HCT116 (cell line): Measurements from ENCODE around the gene EIF6. TPM values are rescaled to one million over a fixed set of nuclear protein-coding genes. Genes with fewer than 3 reads are reported as not detected.

ENCODE experiments used
- ATAC-seq: fragments of 200-7000 bp; cut with Tn5 transposase; 2 replicates; pipeline ENCODE4 v1.9.1; 2020; ENCODE audit warnings: mild to moderate bottlenecking, moderate library complexity
- BruUV-seq: library from RNA; stranded (reverse); fragments of 400-500 nt; replicated peaks from 2 replicates; lab custom pipeline; 2021; lab: Mats Ljungman, UMichigan
- CTCF ChIA-PET: fragments of 300-600 bp; sonication (Branson Sonifier 250); formaldehyde crosslinking; loops from one replicate; lab custom pipeline; 2021; ENCODE audit warnings: antibody characterized with exemption; lab: Charles Lee
- POLR2A ChIA-PET: fragments of 300-600, 350-600 bp; sonication (Branson Sonifier 250); formaldehyde crosslinking; loops from one replicate; lab custom pipeline; 2021; ENCODE audit warnings: antibody characterized with exemption; lab: Charles Lee
- RAD21 ChIA-PET, 2 experiments: fragments of 300-600 bp; sonication (Branson Sonifier 250); formaldehyde crosslinking; loops; one replicate each; lab custom pipeline; 2023; ENCODE audit warnings: low total read pairs in 2 of 2; ENCODE audit not compliant: uncharacterized antibody in 2 of 2, unreplicated experiment in 2 of 2, low non-redundant PET in 1 of 2; lab: Charles Lee
- DNase-seq: peaks from one replicate; pipeline ENCODE4 v3.0.0-alpha.2; 2010; ENCODE audit warnings: low read depth, low spot score
- H2AFZ ChIP-seq: fragments of 200-600 bp; shearing (Covaris generic), sonication (generic); 2 replicates; pipeline ENCODE4 v1.6.1; 2017; ENCODE audit warnings: low read depth, mixed run types, mixed read lengths, antibody characterized with exemption, low read length; ENCODE audit not compliant: poor library complexity, severe bottlenecking
- H3K27ac ChIP-seq: 2 replicates; pipeline ENCODE4 v1.5.1; 2012; ENCODE audit warnings: low read depth, low read length
- H3K27me3 ChIP-seq: fragments of 200-600 bp; sonication (generic); 2 replicates; pipeline ENCODE4 v1.6.1; 2016; ENCODE audit warnings: mixed run types, low read length, mixed read lengths; ENCODE audit not compliant: insufficient read depth
- H3K36me3 ChIP-seq, 2 experiments: fragments of 200-500 bp in 1 of 2; fragments of 200-600 bp in 1 of 2; sonication (Bioruptor generic) in 1 of 2; sonication (generic) in 1 of 2; 2 replicates each; pipeline versions ENCODE4 v1.5.1 to v1.6.1; 2014 to 2016; ENCODE audit warnings: low read length in 2 of 2, inconsistent platforms in 1 of 2, mixed read lengths in 1 of 2, mixed run types in 1 of 2; ENCODE audit not compliant: insufficient read depth in 2 of 2, control insufficient read depth in 1 of 2
- H3K4me1 ChIP-seq, 2 experiments: fragments of 200-600 bp in 1 of 2; sonication (generic) in 1 of 2; 2 replicates each; pipeline versions ENCODE4 v1.5.1 to v1.6.1; 2012 to 2017; ENCODE audit warnings: low read length in 2 of 2, inconsistent platforms in 1 of 2, mild to moderate bottlenecking in 1 of 2, mixed read lengths in 1 of 2, mixed run types in 1 of 2, moderate library complexity in 1 of 2; ENCODE audit not compliant: insufficient read depth in 2 of 2, control insufficient read depth in 1 of 2
- H3K4me2 ChIP-seq: fragments of 200-600 bp; sonication (generic); 2 replicates; pipeline ENCODE4 v1.6.1; 2017; ENCODE audit warnings: mixed run types, low read length, mixed read lengths
- H3K4me3 ChIP-seq, 2 experiments: fragments of 200-600 bp in 1 of 2; sonication (generic) in 1 of 2; replicated peaks in 1 of 2; 2 replicates each; pipeline ENCODE4 v1.5.1; 2011 to 2016; ENCODE audit warnings: low read length in 2 of 2, control low read depth in 1 of 2, low read depth in 1 of 2, mild to moderate bottlenecking in 1 of 2, mixed read lengths in 1 of 2, mixed run types in 1 of 2
- H3K79me2 ChIP-seq: fragments of 200-600 bp; sonication (generic); 2 replicates; pipeline ENCODE4 v1.6.1; 2017; ENCODE audit warnings: mild to moderate bottlenecking, mixed run types, low read length, moderate library complexity, mixed read lengths; ENCODE audit not compliant: insufficient read depth
- H3K9ac ChIP-seq: fragments of 200-600 bp; sonication (generic); 2 replicates; pipeline ENCODE4 v1.6.1; 2016; ENCODE audit warnings: low read length, mixed read lengths
- H3K9me2 ChIP-seq: fragments of 200-600 bp; sonication (generic), shearing (Covaris generic); 2 replicates; pipeline ENCODE4 v1.6.1; 2017; ENCODE audit warnings: mixed run types, mild to moderate bottlenecking, moderate library complexity; ENCODE audit not compliant: insufficient read depth
- H3K9me3 ChIP-seq, 2 experiments: fragments of 200-500 bp in 1 of 2; fragments of 200-600 bp in 1 of 2; sonication (Bioruptor generic) in 1 of 2; sonication (generic) in 1 of 2; 2 replicates each; pipeline ENCODE4 v1.6.1; 2014 to 2017; ENCODE audit warnings: low read length in 2 of 2, mixed read lengths in 2 of 2, inconsistent platforms in 1 of 2, low read depth in 1 of 2, mild to moderate bottlenecking in 1 of 2, mixed run types in 1 of 2, moderate library complexity in 1 of 2; ENCODE audit not compliant: control insufficient read depth in 1 of 2, insufficient read depth in 1 of 2
- H4K20me1 ChIP-seq: fragments of 200-600 bp; sonication (generic), shearing (Covaris generic); 2 replicates; pipeline ENCODE4 v1.6.1; 2017; ENCODE audit warnings: mixed run types, mild to moderate bottlenecking, moderate library complexity; ENCODE audit not compliant: insufficient read depth
- EZH2 ChIP-seq: fragments of 200-600 bp; sonication (generic); IDR thresholded peaks from 2 replicates; pipeline ENCODE4 v1.6.1; 2017; ENCODE audit warnings: antibody characterized with exemption, mixed run types
- JUND ChIP-seq: IDR thresholded peaks from 2 replicates; pipeline ENCODE4 v1.6.1; 2012
- RAD21 ChIP-seq: IDR thresholded peaks from 2 replicates; pipeline ENCODE4 v1.6.1; 2012; ENCODE audit warnings: low read depth, mild to moderate bottlenecking
- REST ChIP-seq: IDR thresholded peaks from 2 replicates; pipeline ENCODE4 v1.6.1; 2012; ENCODE audit warnings: low read depth
- SP1 ChIP-seq: IDR thresholded peaks from 2 replicates; pipeline ENCODE4 v1.6.1; 2012; ENCODE audit warnings: low read depth
- SRF ChIP-seq: IDR thresholded peaks from 2 replicates; pipeline ENCODE4 v1.6.1; 2012; ENCODE audit warnings: low read depth
- ZBTB33 ChIP-seq: IDR thresholded peaks from 2 replicates; pipeline ENCODE4 v1.6.1; 2011; ENCODE audit warnings: mild to moderate bottlenecking, low read length, moderate library complexity; ENCODE audit not compliant: insufficient replicate concordance; ENCODE audit errors: extremely low read depth
- ZFX ChIP-seq: fragments of 450-650 bp; IDR thresholded peaks from 2 replicates; pipeline ENCODE4 v1.6.1; 2017
- intact Hi-C: fragments of 100-400 bp; cut with micrococcal nuclease; formaldehyde crosslinking; loops from 2 replicates; pipeline ENCODE4 v1.10.0; 2022
- total RNA-seq: library from RNA; stranded (reverse); gene quantifications from one replicate; pipeline ENCODE4 v1.2.1, GENCODE V29; 2021; ENCODE audit not compliant: unreplicated experiment

Gene EIF6
- total RNA-seq, 1 experiment from 2014 or later = 209 TPM

- no peak overlapping the region for H3K9ac ChIP-seq
- no peak overlapping the region for H3K4me3 ChIP-seq
- DNase-seq (no peak), ATAC-seq (no peak)
- TF ChIP-seq ZFX (no peak), SP1 (no peak), RAD21 (no peak), ZBTB33 (no peak), SRF (no peak), JUND (no peak), EZH2 (no peak), REST (no peak)
- no peaks in the 10 kb centered on the region for H3K36me3 ChIP-seq
- no TSS peak for BruUV-seq
- no peaks in the 10 kb centered on the region for H3K79me2 ChIP-seq
- peaks cover 15 to 25% of the 10 kb centered on the region in 2 experiments for H3K4me1 ChIP-seq
- intact Hi-C loops = no loop called here
- POLR2A ChIA-PET = no interaction called here
- no peak overlapping the region for H3K27ac ChIP-seq
- H3K9me2 ChIP-seq = no peaks in the 10 kb centered on the region
- H3K27me3 ChIP-seq = no peaks in the 10 kb centered on the region
- H3K4me2 ChIP-seq = no peak overlapping the region
- no peak overlapping the region for H2AFZ ChIP-seq
- no peaks in the 10 kb centered on the region for H3K9me3 ChIP-seq
- CTCF ChIA-PET = no interaction called here
- no peaks in the 10 kb centered on the region for H4K20me1 ChIP-seq
- RAD21 ChIA-PET = no interaction called here
Measured at GRCh38 chr20:35333606-35334005, 49.0 kb upstream of the EIF6 start.
